HG02763 (cell line): ENCODE measurements around the gene EEFSEC.

Experiments
- ATAC-seq: cut with Tn5 transposase; IDR thresholded peaks from one replicate; pipeline ENCODE4 v1.9.1; 2021; ENCODE audit warnings: mild to moderate bottlenecking, moderate library complexity; ENCODE audit not compliant: unreplicated experiment

Gene EEFSEC

GRCh38 chr3:128215800-128216495 lies 62.7 kb downstream of the EEFSEC start:
- no peak for ATAC-seq

- no peak for ATAC-seq
Observed at GRCh38 chr3:128217702-128218547, 64.6 kb downstream of the EEFSEC start.

- no peak for ATAC-seq
Observed at GRCh38 chr3:128218548-128219257, 65.4 kb downstream of the EEFSEC start.

- ATAC-seq = no peak
Observed at GRCh38 chr3:128221328-128221727, 68.0 kb downstream of the EEFSEC start.

- no peak for ATAC-seq
Observed at GRCh38 chr3:128222796-128223385, 69.6 kb downstream of the EEFSEC start.

GRCh38 chr3:128226186-128226725 lies 73.0 kb downstream of the EEFSEC start:
- ATAC-seq = no peak

- no peak for ATAC-seq
Observed at GRCh38 chr3:128226795-128227395, 73.6 kb downstream of the EEFSEC start.

- ATAC-seq = no peak
Observed at GRCh38 chr3:128227507-128227906, 74.2 kb downstream of the EEFSEC start.

- no peak for ATAC-seq
Observed at GRCh38 chr3:128228366-128228910, 75.2 kb downstream of the EEFSEC start.

GRCh38 chr3:128229106-128229857 lies 76.0 kb downstream of the EEFSEC start:
- ATAC-seq = no peak

- ATAC-seq = no peak
Observed at GRCh38 chr3:128231606-128232005, 78.3 kb downstream of the EEFSEC start.

GRCh38 chr3:128232376-128233178 lies 79.3 kb downstream of the EEFSEC start:
- no peak for ATAC-seq

GRCh38 chr3:128235207-128235926 lies 82.1 kb downstream of the EEFSEC start:
- no peak for ATAC-seq

- no peak for ATAC-seq
Observed at GRCh38 chr3:128236657-128237056, 83.4 kb downstream of the EEFSEC start.

GRCh38 chr3:128237348-128238183 lies 84.3 kb downstream of the EEFSEC start:
- ATAC-seq = no peak

- ATAC-seq = no peak
Observed at GRCh38 chr3:128238184-128238489, 84.9 kb downstream of the EEFSEC start.

GRCh38 chr3:128239304-128239703 lies 86.0 kb downstream of the EEFSEC start:
- ATAC-seq = no peak
